GM12878 (cell line): Measurements from ENCODE around the gene FAM177B. TPM values are rescaled to one million over a fixed set of nuclear protein-coding genes. Genes with fewer than 3 reads are reported as not detected.

ENCODE experiments used
- ASH2L ChIP-seq: fragments of 300-600, 200-600 bp; sonication (generic); IDR thresholded peaks from 2 replicates; pipeline ENCODE4 v1.6.1; 2017; ENCODE audit warnings: low read depth, mild to moderate bottlenecking, borderline replicate concordance
- CBFB ChIP-seq: IDR thresholded peaks from 2 replicates; pipeline ENCODE4 v1.6.1; 2016; ENCODE audit warnings: antibody characterized with exemption, low read depth
- CREB1 ChIP-seq: IDR thresholded peaks from 2 replicates; pipeline ENCODE4 v1.6.1; 2012; ENCODE audit warnings: low read depth, mild to moderate bottlenecking, inconsistent platforms
- DPF2 ChIP-seq: fragments of 450-650 bp; IDR thresholded peaks from 2 replicates; pipeline ENCODE4 v1.6.1; 2017; ENCODE audit warnings: mild to moderate bottlenecking
- EP300 ChIP-seq, 2 experiments: fragments of 150-350 bp in 1 of 2; IDR thresholded peaks; 2 replicates each; pipeline ENCODE4 v1.6.1; 2011 to 2012; ENCODE audit warnings: low read depth in 2 of 2, low read length in 2 of 2, borderline replicate concordance in 1 of 2, improper control_type of control experiment in 1 of 2, inconsistent platforms in 1 of 2; ENCODE audit not compliant: control insufficient read depth in 1 of 2
- IKZF1 ChIP-seq: fragments of 450-650 bp; conservative IDR thresholded peaks from 2 replicates; pipeline ENCODE4 v1.6.1; 2017; ENCODE audit warnings: antibody characterized with exemption, mild to moderate bottlenecking
- LARP7 ChIP-seq: fragments of 450-650 bp; IDR thresholded peaks from 2 replicates; pipeline ENCODE4 v1.6.1; 2017; ENCODE audit warnings: mild to moderate bottlenecking
- MTA2 ChIP-seq: fragments of 450-650 bp; IDR thresholded peaks from 2 replicates; pipeline ENCODE4 v1.6.1; 2016; ENCODE audit warnings: low read depth, mild to moderate bottlenecking, moderate library complexity
- MYC ChIP-seq: IDR thresholded peaks from 2 replicates; pipeline ENCODE4 v1.6.1; 2011; ENCODE audit warnings: mild to moderate bottlenecking, low read length, moderate library complexity, inconsistent platforms; ENCODE audit not compliant: insufficient read depth, insufficient replicate concordance, insufficient read length, severe bottlenecking
- NFYA ChIP-seq: IDR thresholded peaks from 2 replicates; pipeline ENCODE4 v1.6.1; 2011; ENCODE audit warnings: low read depth, mild to moderate bottlenecking, low read length, improper control_type of control experiment, borderline replicate concordance
- NFYB ChIP-seq: IDR thresholded peaks from 2 replicates; pipeline ENCODE4 v1.6.1; 2011; ENCODE audit warnings: low read depth, mild to moderate bottlenecking, low read length, improper control_type of control experiment, moderate library complexity; ENCODE audit not compliant: insufficient read depth
- PAX5 ChIP-seq: IDR thresholded peaks from 2 replicates; pipeline ENCODE4 v1.6.1; 2011; ENCODE audit warnings: low read depth, low read length, borderline replicate concordance
- POLR2AphosphoS5 ChIP-seq: IDR thresholded peaks from 2 replicates; pipeline ENCODE4 v1.6.1; 2011; ENCODE audit warnings: mild to moderate bottlenecking, low read length, inconsistent platforms
- SRF ChIP-seq, 2 experiments: IDR thresholded peaks; 2 replicates each; pipeline ENCODE4 v1.6.1; 2011; ENCODE audit warnings: low read depth in 2 of 2, low read length in 2 of 2, mild to moderate bottlenecking in 1 of 2, moderate library complexity in 1 of 2
- SUPT20H ChIP-seq: IDR thresholded peaks from 2 replicates; pipeline ENCODE4 v1.6.1; 2011; ENCODE audit warnings: low read depth, mild to moderate bottlenecking, low read length, moderate library complexity, borderline replicate concordance; ENCODE audit not compliant: control insufficient read depth
- YY1 ChIP-seq: IDR thresholded peaks from 2 replicates; pipeline ENCODE4 v1.6.1; 2011; ENCODE audit warnings: low read depth, mild to moderate bottlenecking, low read length
- ZNF217 ChIP-seq: fragments of 450-650 bp; IDR thresholded peaks from 2 replicates; pipeline ENCODE4 v1.6.1; 2017; ENCODE audit warnings: antibody characterized with exemption, mild to moderate bottlenecking
- ZNF274 ChIP-seq: IDR thresholded peaks from one replicate; pipeline ENCODE4 v1.8.0; 2011; ENCODE audit not compliant: insufficient read length, insufficient read depth
- polyA plus RNA-seq, 11 experiments: library from polyadenylated mRNA; depleted of rRNA in 4 of 11; unstranded in 6 of 11; stranded (reverse) in 5 of 11; fragments of >200 nt; fragmentation: Nextera tagmentation in 4 of 11; fragmentation: Illumina TruSeq in 1 of 11; extraction: Ambion mirVana in 4 of 11; extraction: Trizol in 1 of 11; gene quantifications; 1 replicate in 1 of 11; 2 replicates in 10 of 11; pipeline versions ENCODE4 v1.2.1 to v1.2.3, GENCODE V29; 2011 to 2016; ENCODE audit warnings: inconsistent platforms in 2 of 11, missing spikeins in 2 of 11, low read depth in 1 of 11
- total RNA-seq, 4 experiments: library from RNA; depleted of rRNA in 3 of 4; stranded (reverse); fragments of >200 nt in 3 of 4; fragmentation: Illumina TruSeq in 1 of 4; extraction: Trizol in 1 of 4; gene quantifications; 2 replicates each; pipeline versions ENCODE4 v1.2.1 to v1.2.3, GENCODE V29; 2013 to 2021
- TF ChIP-seq, protein P1 (sequence below): IDR thresholded peaks from 2 replicates; pipeline ENCODE4 v1.6.1; 2012; ENCODE audit warnings: improper control_type of control experiment, low read depth, low read length; ENCODE audit not compliant: insufficient replicate concordance
- TF ChIP-seq, protein P2 (sequence below): fragments of 450-650 bp; IDR thresholded peaks from 2 replicates; pipeline ENCODE4 v1.6.1; 2017; ENCODE audit warnings: mild to moderate bottlenecking, moderate library complexity

FAM177B gene
- total and polyA plus RNA-seq, 10 of the 15 experiments (the other 5 are each of a cell fraction or from before 2014, with no cell fraction given): 0.06 TPM; not detected in 9

DNA sequence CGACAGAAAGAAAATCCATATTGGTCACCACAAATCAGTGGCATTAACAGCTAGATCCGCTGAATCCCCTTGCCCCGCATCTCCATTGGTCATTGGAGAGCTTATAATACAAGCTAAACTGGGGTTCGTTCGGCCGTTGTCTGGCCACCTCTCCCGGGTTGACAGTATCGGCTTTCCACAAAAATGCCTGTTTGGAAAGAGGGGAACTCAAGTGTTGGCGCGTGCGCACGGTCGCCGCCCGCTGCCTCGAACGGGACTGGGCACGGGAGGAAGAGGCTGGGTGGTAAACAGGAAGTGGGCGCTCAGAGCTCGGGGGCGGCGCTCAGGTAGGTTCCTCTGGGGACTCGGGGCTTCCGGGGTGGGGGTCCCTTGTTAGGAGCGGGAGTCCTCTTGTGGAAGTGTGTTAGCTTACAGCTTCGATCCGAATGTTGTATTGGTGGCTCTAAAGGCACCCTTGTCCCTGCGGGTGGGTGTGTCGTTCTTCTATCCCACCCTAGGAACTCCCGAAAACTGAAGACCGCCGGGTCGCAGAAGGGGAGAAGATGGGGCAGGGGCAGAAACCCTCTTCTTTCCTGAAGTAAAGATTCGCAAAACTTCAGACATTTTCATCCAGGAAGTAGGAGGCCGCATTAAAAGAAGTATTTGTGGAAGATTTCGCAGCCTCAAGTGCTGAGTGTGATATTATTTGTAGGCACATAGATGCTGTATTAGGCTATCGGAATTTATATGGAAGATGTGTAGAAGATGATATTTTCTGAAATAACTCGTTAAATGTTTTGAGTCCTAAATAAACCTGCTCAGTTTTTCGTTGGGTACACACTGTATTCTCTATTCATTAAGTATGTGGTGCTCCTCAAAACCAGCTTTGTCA lies 23.7 kb upstream of the FAM177B start (continued):
- TF ChIP-seq, protein P1, sequence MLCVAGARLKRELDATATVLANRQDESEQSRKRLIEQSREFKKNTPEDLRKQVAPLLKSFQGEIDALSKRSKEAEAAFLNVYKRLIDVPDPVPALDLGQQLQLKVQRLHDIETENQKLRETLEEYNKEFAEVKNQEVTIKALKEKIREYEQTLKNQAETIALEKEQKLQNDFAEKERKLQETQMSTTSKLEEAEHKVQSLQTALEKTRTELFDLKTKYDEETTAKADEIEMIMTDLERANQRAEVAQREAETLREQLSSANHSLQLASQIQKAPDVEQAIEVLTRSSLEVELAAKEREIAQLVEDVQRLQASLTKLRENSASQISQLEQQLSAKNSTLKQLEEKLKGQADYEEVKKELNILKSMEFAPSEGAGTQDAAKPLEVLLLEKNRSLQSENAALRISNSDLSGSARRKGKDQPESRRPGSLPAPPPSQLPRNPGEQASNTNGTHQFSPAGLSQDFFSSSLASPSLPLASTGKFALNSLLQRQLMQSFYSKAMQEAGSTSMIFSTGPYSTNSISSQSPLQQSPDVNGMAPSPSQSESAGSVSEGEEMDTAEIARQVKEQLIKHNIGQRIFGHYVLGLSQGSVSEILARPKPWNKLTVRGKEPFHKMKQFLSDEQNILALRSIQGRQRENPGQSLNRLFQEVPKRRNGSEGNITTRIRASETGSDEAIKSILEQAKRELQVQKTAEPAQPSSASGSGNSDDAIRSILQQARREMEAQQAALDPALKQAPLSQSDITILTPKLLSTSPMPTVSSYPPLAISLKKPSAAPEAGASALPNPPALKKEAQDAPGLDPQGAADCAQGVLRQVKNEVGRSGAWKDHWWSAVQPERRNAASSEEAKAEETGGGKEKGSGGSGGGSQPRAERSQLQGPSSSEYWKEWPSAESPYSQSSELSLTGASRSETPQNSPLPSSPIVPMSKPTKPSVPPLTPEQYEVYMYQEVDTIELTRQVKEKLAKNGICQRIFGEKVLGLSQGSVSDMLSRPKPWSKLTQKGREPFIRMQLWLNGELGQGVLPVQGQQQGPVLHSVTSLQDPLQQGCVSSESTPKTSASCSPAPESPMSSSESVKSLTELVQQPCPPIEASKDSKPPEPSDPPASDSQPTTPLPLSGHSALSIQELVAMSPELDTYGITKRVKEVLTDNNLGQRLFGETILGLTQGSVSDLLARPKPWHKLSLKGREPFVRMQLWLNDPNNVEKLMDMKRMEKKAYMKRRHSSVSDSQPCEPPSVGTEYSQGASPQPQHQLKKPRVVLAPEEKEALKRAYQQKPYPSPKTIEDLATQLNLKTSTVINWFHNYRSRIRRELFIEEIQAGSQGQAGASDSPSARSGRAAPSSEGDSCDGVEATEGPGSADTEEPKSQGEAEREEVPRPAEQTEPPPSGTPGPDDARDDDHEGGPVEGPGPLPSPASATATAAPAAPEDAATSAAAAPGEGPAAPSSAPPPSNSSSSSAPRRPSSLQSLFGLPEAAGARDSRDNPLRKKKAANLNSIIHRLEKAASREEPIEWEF: peak; percentile 89
- TF ChIP-seq MYC (peak; percentile 32), ASH2L (no peak; the same call in 1 of the 2 replicates), EP300 (IDR thresholded peaks at IDR 0.05; ENCODE audit: borderline replicate concordance in 1 of 2, control insufficient read depth in 1 of 2, low read depth in 2 of 2, low read length in 2 of 2) (peak in 1 of 2 experiments; percentile 31; a peak in 1 of 4 replicates), ZNF217 (no peak), MTA2 (no peak), ZNF274 (no peak), DPF2 (0 out of 2 replicates have a peak, but pooled peaks have one; percentile 3), POLR2AphosphoS5 (no peak; the same call in 1 of the 2 replicates), CBFB (no peak), SRF (IDR thresholded peaks at IDR 0.05; ENCODE audit: low read depth in 2 of 2, low read length in 2 of 2) (peak; percentile 62 to 98), NFYA (no peak), SUPT20H (no peak), NFYB (peak; percentile 43; the same call in 1 of the 2 replicates), CREB1 (peak; percentile 53; the same call in 1 of the 2 replicates), PAX5 (no peak), YY1 (peak; percentile 85; the same call in 1 of the 2 replicates), LARP7 (no peak), IKZF1 (peak; percentile 58; the same call in 1 of the 2 replicates)
- TF ChIP-seq, protein P2, sequence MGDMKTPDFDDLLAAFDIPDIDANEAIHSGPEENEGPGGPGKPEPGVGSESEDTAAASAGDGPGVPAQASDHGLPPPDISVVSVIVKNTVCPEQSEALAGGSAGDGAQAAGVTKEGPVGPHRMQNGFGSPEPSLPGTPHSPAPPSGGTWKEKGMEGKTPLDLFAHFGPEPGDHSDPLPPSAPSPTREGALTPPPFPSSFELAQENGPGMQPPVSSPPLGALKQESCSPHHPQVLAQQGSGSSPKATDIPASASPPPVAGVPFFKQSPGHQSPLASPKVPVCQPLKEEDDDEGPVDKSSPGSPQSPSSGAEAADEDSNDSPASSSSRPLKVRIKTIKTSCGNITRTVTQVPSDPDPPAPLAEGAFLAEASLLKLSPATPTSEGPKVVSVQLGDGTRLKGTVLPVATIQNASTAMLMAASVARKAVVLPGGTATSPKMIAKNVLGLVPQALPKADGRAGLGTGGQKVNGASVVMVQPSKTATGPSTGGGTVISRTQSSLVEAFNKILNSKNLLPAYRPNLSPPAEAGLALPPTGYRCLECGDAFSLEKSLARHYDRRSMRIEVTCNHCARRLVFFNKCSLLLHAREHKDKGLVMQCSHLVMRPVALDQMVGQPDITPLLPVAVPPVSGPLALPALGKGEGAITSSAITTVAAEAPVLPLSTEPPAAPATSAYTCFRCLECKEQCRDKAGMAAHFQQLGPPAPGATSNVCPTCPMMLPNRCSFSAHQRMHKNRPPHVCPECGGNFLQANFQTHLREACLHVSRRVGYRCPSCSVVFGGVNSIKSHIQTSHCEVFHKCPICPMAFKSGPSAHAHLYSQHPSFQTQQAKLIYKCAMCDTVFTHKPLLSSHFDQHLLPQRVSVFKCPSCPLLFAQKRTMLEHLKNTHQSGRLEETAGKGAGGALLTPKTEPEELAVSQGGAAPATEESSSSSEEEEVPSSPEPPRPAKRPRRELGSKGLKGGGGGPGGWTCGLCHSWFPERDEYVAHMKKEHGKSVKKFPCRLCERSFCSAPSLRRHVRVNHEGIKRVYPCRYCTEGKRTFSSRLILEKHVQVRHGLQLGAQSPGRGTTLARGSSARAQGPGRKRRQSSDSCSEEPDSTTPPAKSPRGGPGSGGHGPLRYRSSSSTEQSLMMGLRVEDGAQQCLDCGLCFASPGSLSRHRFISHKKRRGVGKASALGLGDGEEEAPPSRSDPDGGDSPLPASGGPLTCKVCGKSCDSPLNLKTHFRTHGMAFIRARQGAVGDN: 0 out of 2 replicates have a peak, but pooled peaks have one; percentile 15
